Nephron progenitor cell (in vitro differentiated cells): ENCODE data around the gene TRIM71.
A peak's percentile ranks its signal among the peaks of the same experiment; 100 is the strongest.
"Not testable (repeated sequence)": the region's sequence is repeated elsewhere in the genome, so short reads cannot be mapped to it uniquely, and the experiment has no call there.

Experiments
- DNase-seq: peaks from one replicate; pipeline ENCODE4 v3.0.0; 2021
- H3K27ac Mint-ChIP-seq: 2 replicates; pipeline ENCODE4 v1.8.0; 2021; ENCODE audit warnings: mild to moderate bottlenecking, moderate library complexity, mixed read lengths
- H3K27me3 Mint-ChIP-seq: 2 replicates; pipeline ENCODE4 v1.8.0; 2021; ENCODE audit warnings: mild to moderate bottlenecking, low read depth, mixed read lengths; ENCODE audit not compliant: poor library complexity
- H3K36me3 Mint-ChIP-seq: 2 replicates; pipeline ENCODE4 v1.8.0; 2021; ENCODE audit warnings: low read depth, mixed read lengths
- H3K4me1 Mint-ChIP-seq: 2 replicates; pipeline ENCODE4 v1.8.0; 2021; ENCODE audit warnings: mixed read lengths
- H3K4me3 Mint-ChIP-seq: 2 replicates; pipeline ENCODE4 v1.8.0; 2021; ENCODE audit warnings: mild to moderate bottlenecking, moderate library complexity, mixed read lengths
- H3K9me3 Mint-ChIP-seq: 2 replicates; pipeline ENCODE4 v1.8.0; 2021; ENCODE audit warnings: mild to moderate bottlenecking, moderate library complexity, mixed read lengths
- CTCF ChIP-seq: fragments of 200-600 bp; sonication (generic); IDR thresholded peaks from 2 replicates; pipeline ENCODE4 v1.5.0; 2021; ENCODE audit warnings: antibody characterized with exemption

The TRIM71 gene

GRCh38 chr3:32901005-32901932 lies 83.5 kb downstream of the TRIM71 start:
- Mint-ChIP-seq H3K27ac (no peak overlapping the region), H3K4me1 (peaks cover 5% of the 10 kb centered on the region), H3K4me3 (no peak overlapping the region), H3K9me3 (peaks cover 24% of the 10 kb centered on the region), H3K27me3 (peaks cover 5% of the 10 kb centered on the region), H3K36me3 (peaks cover 74% of the 10 kb centered on the region)
- TF ChIP-seq CTCF = no peak
- DNase-seq = no peak

DNA sequence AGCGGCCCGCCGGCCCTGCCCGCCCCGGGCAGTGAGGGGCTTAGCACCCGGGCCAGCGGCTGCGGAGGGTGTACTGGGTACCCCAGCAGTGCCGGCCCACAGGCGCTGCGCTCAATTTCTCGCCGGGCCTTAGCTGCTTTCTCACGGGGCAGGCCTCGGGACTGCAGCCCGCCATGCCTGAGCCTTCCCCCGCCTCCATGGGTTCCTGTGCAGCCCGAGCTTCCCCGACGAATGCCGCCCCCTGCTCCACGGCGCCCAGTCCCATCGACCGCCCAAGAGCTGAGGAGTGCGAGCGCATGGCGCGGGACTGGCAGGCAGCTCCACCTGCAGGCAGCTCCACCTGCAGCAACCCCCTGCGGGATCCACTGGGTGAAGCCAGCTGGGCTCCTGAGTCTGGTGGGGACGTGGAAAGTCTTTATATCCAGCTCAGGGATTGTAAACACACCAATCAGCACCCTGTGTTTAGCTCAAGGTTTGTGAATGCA lies 85.1 kb downstream of the TRIM71 start:
- Mint-ChIP-seq H3K9me3 (peaks cover 24% of the 10 kb centered on the region), H3K36me3 (peaks cover 61% of the 10 kb centered on the region), H3K4me3 (peak overlapping the region; percentile 34)
- DNase-seq = peak; percentile 29
- H3K4me1 Mint-ChIP-seq, H3K27ac Mint-ChIP-seq, H3K27me3 Mint-ChIP-seq: not testable (repeated sequence)

- H3K36me3 Mint-ChIP-seq = peaks cover 50% of the 10 kb centered on the region
- no peak overlapping the region for H3K4me3 Mint-ChIP-seq
- H3K27me3 Mint-ChIP-seq = peaks cover 5% of the 10 kb centered on the region
- TF ChIP-seq CTCF = no peak
- H3K4me1 Mint-ChIP-seq = no peaks in the 10 kb centered on the region
- DNase-seq = no peak
- H3K9me3 Mint-ChIP-seq = peaks cover 24% of the 10 kb centered on the region
- no peak overlapping the region for H3K27ac Mint-ChIP-seq
These were observed 86.2 kb downstream of the TRIM71 start for GRCh38 chr3:32903953-32904352.

- no peak for TF ChIP-seq CTCF
- DNase-seq = no peak
- peaks cover under 1% of the 10 kb centered on the region for H3K9me3 Mint-ChIP-seq
- H3K4me3 Mint-ChIP-seq = no peak overlapping the region
- no peak overlapping the region for H3K27ac Mint-ChIP-seq
- peaks cover 3% of the 10 kb centered on the region for H3K27me3 Mint-ChIP-seq
- peaks cover under 1% of the 10 kb centered on the region for H3K36me3 Mint-ChIP-seq
- H3K4me1 Mint-ChIP-seq = no peaks in the 10 kb centered on the region
These were observed 92.2 kb downstream of the TRIM71 start for GRCh38 chr3:32909999-32910398.

GRCh38 chr3:32910954-32911353 lies 93.2 kb downstream of the TRIM71 start:
- no peak for TF ChIP-seq CTCF
- Mint-ChIP-seq H3K27me3 (peaks cover 3% of the 10 kb centered on the region), H3K27ac (no peak overlapping the region), H3K4me3 (no peak overlapping the region), H3K36me3 (no peaks in the 10 kb centered on the region), H3K9me3 (no peaks in the 10 kb centered on the region), H3K4me1 (no peaks in the 10 kb centered on the region)
- DNase-seq = no peak

- Mint-ChIP-seq H3K9me3 (no peaks in the 10 kb centered on the region), H3K36me3 (no peaks in the 10 kb centered on the region), H3K4me1 (no peaks in the 10 kb centered on the region), H3K27me3 (peaks cover 3% of the 10 kb centered on the region), H3K27ac (no peak overlapping the region), H3K4me3 (no peak overlapping the region)
- no peak for DNase-seq
- TF ChIP-seq CTCF = no peak
These were observed 94.2 kb downstream of the TRIM71 start for GRCh38 chr3:32912046-32912445.
